ENCODE measurements around the gene IGFBP5.

DNA sequence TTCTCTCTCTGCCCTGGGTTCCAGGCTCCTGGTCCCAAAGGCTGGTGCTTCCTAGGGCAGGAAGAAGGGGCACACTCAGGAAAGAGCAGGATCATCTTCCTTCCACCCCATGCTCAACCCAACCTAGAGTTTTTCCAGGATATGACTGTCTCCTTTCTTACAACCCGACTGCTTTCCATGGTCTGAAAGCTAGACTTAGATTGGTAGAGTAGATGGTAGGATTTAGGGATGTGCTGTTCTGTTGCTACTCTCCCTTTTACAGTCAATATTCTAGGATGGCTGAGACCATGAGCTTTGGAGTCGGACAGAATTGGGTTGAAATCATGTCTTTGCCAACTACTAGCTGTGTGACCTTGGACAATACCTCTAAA lies 45.9 kb upstream of the IGFBP5 start:
- TF ChIP-seq, protein P1, sequence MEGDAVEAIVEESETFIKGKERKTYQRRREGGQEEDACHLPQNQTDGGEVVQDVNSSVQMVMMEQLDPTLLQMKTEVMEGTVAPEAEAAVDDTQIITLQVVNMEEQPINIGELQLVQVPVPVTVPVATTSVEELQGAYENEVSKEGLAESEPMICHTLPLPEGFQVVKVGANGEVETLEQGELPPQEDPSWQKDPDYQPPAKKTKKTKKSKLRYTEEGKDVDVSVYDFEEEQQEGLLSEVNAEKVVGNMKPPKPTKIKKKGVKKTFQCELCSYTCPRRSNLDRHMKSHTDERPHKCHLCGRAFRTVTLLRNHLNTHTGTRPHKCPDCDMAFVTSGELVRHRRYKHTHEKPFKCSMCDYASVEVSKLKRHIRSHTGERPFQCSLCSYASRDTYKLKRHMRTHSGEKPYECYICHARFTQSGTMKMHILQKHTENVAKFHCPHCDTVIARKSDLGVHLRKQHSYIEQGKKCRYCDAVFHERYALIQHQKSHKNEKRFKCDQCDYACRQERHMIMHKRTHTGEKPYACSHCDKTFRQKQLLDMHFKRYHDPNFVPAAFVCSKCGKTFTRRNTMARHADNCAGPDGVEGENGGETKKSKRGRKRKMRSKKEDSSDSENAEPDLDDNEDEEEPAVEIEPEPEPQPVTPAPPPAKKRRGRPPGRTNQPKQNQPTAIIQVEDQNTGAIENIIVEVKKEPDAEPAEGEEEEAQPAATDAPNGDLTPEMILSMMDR (IDR thresholded peaks at IDR 0.05): no peak
- TF ChIP-seq POLR2A (IDR thresholded peaks at IDR 0.05): no peak
- no peak for TF ChIP-seq EP300 (IDR thresholded peaks at IDR 0.05)

All from tibial nerve (tissue), 4 donors.